ENCODE measurements around the gene CERT1.
A peak's percentile ranks its signal among the peaks of the same experiment; 100 is the strongest.

The CERT1 gene

GRCh38 chr5:75381456-75381855 lies 130.0 kb downstream of the CERT1 start:
- Mint-ChIP-seq H3K27me3 (ENCODE audit: low read depth, poor library complexity) (no peaks in the 10 kb centered on the region), H3K36me3 (ENCODE audit: low read depth) (peaks cover 29% of the 10 kb centered on the region), H3K4me1 (no peaks in the 10 kb centered on the region), H3K27ac (no peak overlapping the region), H3K9me3 (no peaks in the 10 kb centered on the region), H3K4me3 (no peak overlapping the region)
- TF ChIP-seq, protein P1, sequence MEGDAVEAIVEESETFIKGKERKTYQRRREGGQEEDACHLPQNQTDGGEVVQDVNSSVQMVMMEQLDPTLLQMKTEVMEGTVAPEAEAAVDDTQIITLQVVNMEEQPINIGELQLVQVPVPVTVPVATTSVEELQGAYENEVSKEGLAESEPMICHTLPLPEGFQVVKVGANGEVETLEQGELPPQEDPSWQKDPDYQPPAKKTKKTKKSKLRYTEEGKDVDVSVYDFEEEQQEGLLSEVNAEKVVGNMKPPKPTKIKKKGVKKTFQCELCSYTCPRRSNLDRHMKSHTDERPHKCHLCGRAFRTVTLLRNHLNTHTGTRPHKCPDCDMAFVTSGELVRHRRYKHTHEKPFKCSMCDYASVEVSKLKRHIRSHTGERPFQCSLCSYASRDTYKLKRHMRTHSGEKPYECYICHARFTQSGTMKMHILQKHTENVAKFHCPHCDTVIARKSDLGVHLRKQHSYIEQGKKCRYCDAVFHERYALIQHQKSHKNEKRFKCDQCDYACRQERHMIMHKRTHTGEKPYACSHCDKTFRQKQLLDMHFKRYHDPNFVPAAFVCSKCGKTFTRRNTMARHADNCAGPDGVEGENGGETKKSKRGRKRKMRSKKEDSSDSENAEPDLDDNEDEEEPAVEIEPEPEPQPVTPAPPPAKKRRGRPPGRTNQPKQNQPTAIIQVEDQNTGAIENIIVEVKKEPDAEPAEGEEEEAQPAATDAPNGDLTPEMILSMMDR (IDR thresholded peaks at IDR 0.05) = no peak
- no peak for DNase-seq

DNA sequence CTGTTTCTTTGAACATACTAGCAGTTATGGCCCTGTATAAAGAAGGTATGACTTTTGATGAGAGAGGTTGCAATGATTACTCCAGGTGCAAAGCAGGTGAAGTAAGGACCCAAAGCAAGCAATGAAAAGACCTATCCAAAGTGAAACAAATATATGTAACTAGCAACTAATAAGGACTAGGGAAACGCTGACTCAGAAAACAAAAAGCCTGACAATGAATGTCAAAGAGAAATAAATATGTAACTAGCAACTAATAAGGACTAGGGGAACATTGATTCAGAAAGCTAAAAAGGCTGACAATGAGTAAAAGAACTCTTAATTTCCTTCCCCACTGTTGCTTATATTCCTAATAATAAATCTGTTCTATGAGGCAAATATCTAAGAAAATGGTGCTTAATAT lies 131.3 kb downstream of the CERT1 start:
- TF ChIP-seq, protein P1 (IDR thresholded peaks at IDR 0.05) = no peak
- DNase-seq = no peak
- Mint-ChIP-seq H3K4me3 (no peak overlapping the region), H3K27me3 (ENCODE audit: low read depth, poor library complexity) (no peaks in the 10 kb centered on the region), H3K36me3 (ENCODE audit: low read depth) (peaks cover 34% of the 10 kb centered on the region), H3K4me1 (no peaks in the 10 kb centered on the region), H3K9me3 (no peaks in the 10 kb centered on the region), H3K27ac (no peak overlapping the region)

GRCh38 chr5:75375414-75375813 lies 136.0 kb downstream of the CERT1 start:
- Mint-ChIP-seq H3K27ac (no peak overlapping the region), H3K36me3 (ENCODE audit: low read depth) (peaks cover 20% of the 10 kb centered on the region), H3K9me3 (no peaks in the 10 kb centered on the region), H3K4me1 (peaks cover 5% of the 10 kb centered on the region), H3K27me3 (ENCODE audit: low read depth, poor library complexity) (no peaks in the 10 kb centered on the region), H3K4me3 (no peak overlapping the region)
- TF ChIP-seq, protein P1 (IDR thresholded peaks at IDR 0.05) = no peak
- DNase-seq = no peak

- TF ChIP-seq, protein P1 (IDR thresholded peaks at IDR 0.05) = no peak
- H3K36me3 Mint-ChIP-seq (ENCODE audit: low read depth) = peaks cover 12% of the 10 kb centered on the region
- DNase-seq = no peak
- H3K4me3 Mint-ChIP-seq = no peak overlapping the region
- H3K27me3 Mint-ChIP-seq (ENCODE audit: low read depth, poor library complexity) = no peaks in the 10 kb centered on the region
- peaks cover 5% of the 10 kb centered on the region for H3K4me1 Mint-ChIP-seq
- H3K9me3 Mint-ChIP-seq = no peaks in the 10 kb centered on the region
- peak overlapping the region; percentile 72 for H3K27ac Mint-ChIP-seq
Measured at GRCh38 chr5:75374394-75374814, 137.0 kb downstream of the CERT1 start.

- no peak overlapping the region for H3K27ac Mint-ChIP-seq
- peaks cover 7% of the 10 kb centered on the region for H3K36me3 Mint-ChIP-seq (ENCODE audit: low read depth)
- H3K27me3 Mint-ChIP-seq (ENCODE audit: low read depth, poor library complexity) = no peaks in the 10 kb centered on the region
- TF ChIP-seq, protein P1 (IDR thresholded peaks at IDR 0.05) = no peak
- H3K9me3 Mint-ChIP-seq = no peaks in the 10 kb centered on the region
- no peak for DNase-seq
- no peak overlapping the region for H3K4me3 Mint-ChIP-seq
- peaks cover 5% of the 10 kb centered on the region for H3K4me1 Mint-ChIP-seq
Measured at GRCh38 chr5:75373862-75374261, 137.6 kb downstream of the CERT1 start.

DNA sequence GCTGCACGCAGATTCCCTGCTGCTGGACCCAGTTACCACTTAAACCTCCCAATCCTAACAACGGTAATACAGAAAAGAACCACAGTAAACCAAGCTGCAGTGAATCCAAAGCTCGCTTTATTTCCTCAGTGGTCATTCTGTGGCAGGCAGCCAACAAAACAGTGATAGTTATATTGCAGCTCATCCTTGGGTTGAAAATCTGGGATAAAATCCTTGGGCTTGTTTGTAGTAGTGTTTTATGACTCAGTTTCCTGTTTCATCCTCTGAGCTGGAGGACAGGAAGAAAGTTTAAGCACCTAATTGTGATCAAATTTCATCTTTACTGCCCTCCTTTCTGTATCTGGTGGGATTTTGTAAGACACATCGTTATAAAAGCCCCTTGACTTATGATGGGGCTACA lies 143.0 kb downstream of the CERT1 start:
- DNase-seq = no peak
- Mint-ChIP-seq H3K27me3 (ENCODE audit: low read depth, poor library complexity) (peaks cover 3% of the 10 kb centered on the region), H3K36me3 (ENCODE audit: low read depth) (peaks cover 4% of the 10 kb centered on the region), H3K9me3 (no peaks in the 10 kb centered on the region), H3K4me3 (no peak overlapping the region), H3K27ac (no peak overlapping the region), H3K4me1 (peaks cover 4% of the 10 kb centered on the region)
- TF ChIP-seq, protein P1 (IDR thresholded peaks at IDR 0.05) = no peak

Data from nephron progenitor cell (in vitro differentiated cells).